ENCODE results near the gene CRISPLD2.

The CRISPLD2 gene

GRCh38 chr16:84847564-84848355 lies 28.0 kb downstream of the CRISPLD2 start:
- no peak for TF ChIP-seq CTCF (IDR thresholded peaks at IDR 0.05)
- no peak for TF ChIP-seq ZFX (IDR thresholded peaks at IDR 0.05; ENCODE audit: borderline replicate concordance)
- no peak overlapping the region for H3K27ac ChIP-seq

GRCh38 chr16:84848986-84849634 lies 29.3 kb downstream of the CRISPLD2 start:
- no peak overlapping the region for H3K27ac ChIP-seq
- TF ChIP-seq CTCF (IDR thresholded peaks at IDR 0.05) (no peak), ZFX (IDR thresholded peaks at IDR 0.05; ENCODE audit: borderline replicate concordance) (no peak)

- no peak for TF ChIP-seq CTCF (IDR thresholded peaks at IDR 0.05)
- no peak overlapping the region for H3K27ac ChIP-seq
These were observed 30.0 kb downstream of the CRISPLD2 start for GRCh38 chr16:84849751-84850150.

- TF ChIP-seq ZFX (IDR thresholded peaks at IDR 0.05; ENCODE audit: borderline replicate concordance), result no peak
- TF ChIP-seq CTCF (IDR thresholded peaks at IDR 0.05), result no peak
- no peak overlapping the region; the same call in 1 of the 2 replicates for H3K27ac ChIP-seq
These were observed 30.9 kb downstream of the CRISPLD2 start for GRCh38 chr16:84850714-84851113.

GRCh38 chr16:84851192-84852127 lies 31.7 kb downstream of the CRISPLD2 start:
- no peak overlapping the region; the same call in 1 of the 2 replicates for H3K27ac ChIP-seq
- TF ChIP-seq CTCF (IDR thresholded peaks at IDR 0.05) (no peak), ZFX (IDR thresholded peaks at IDR 0.05; ENCODE audit: borderline replicate concordance) (no peak)

GRCh38 chr16:84853534-84853933 lies 33.7 kb downstream of the CRISPLD2 start:
- TF ChIP-seq CTCF (IDR thresholded peaks at IDR 0.05) (no peak), ZFX (IDR thresholded peaks at IDR 0.05; ENCODE audit: borderline replicate concordance) (no peak)
- no peak overlapping the region for H3K27ac ChIP-seq

All from 22Rv1 (cell line).